GM15510 (cell line): Measurements from ENCODE around the gene PPP1R3A.

Experiments used
- POLR2A ChIP-seq: IDR thresholded peaks from 3 replicates; pipeline ENCODE4 v1.6.1; 2011; ENCODE audit warnings: borderline replicate concordance; ENCODE audit not compliant: insufficient read length; ENCODE audit errors: extremely low read depth

PPP1R3A gene, protein sequence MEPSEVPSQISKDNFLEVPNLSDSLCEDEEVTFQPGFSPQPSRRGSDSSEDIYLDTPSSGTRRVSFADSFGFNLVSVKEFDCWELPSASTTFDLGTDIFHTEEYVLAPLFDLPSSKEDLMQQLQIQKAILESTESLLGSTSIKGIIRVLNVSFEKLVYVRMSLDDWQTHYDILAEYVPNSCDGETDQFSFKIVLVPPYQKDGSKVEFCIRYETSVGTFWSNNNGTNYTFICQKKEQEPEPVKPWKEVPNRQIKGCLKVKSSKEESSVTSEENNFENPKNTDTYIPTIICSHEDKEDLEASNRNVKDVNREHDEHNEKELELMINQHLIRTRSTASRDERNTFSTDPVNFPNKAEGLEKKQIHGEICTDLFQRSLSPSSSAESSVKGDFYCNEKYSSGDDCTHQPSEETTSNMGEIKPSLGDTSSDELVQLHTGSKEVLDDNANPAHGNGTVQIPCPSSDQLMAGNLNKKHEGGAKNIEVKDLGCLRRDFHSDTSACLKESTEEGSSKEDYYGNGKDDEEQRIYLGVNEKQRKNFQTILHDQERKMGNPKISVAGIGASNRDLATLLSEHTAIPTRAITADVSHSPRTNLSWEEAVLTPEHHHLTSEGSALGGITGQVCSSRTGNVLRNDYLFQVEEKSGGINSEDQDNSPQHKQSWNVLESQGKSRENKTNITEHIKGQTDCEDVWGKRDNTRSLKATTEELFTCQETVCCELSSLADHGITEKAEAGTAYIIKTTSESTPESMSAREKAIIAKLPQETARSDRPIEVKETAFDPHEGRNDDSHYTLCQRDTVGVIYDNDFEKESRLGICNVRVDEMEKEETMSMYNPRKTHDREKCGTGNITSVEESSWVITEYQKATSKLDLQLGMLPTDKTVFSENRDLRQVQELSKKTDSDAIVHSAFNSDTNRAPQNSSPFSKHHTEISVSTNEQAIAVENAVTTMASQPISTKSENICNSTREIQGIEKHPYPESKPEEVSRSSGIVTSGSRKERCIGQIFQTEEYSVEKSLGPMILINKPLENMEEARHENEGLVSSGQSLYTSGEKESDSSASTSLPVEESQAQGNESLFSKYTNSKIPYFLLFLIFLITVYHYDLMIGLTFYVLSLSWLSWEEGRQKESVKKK

DNA sequence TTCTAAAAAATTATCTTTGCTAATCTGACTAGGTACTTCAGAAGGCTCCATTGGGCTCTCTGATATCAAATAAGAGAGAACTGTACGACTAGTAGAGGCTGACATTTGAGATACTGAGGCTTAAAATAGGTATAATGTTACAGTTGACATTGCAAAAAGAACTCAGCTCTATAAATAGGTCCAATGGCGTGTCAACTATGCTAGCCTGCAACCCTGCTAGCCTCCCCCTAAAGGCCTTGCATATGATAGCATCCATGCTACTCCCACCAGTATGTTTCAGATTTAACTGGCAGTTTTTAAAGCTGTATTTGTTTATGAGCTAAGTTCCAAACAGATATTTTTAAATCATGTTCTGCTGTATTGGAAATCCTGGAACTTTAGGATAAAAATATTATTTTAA is at the start of gene PPP1R3A:
Gene PPP1R3A, minus strand, starts transcription at position 64 of the 400 bp plus-strand sequence. Its CDS starts 13 bp downstream, at position 51.
- TF ChIP-seq POLR2A = no peak

GRCh38 chr7:113963356-113963755 is 44.5 kb upstream of the PPP1R3A start:
- TF ChIP-seq POLR2A = no peak

DNA sequence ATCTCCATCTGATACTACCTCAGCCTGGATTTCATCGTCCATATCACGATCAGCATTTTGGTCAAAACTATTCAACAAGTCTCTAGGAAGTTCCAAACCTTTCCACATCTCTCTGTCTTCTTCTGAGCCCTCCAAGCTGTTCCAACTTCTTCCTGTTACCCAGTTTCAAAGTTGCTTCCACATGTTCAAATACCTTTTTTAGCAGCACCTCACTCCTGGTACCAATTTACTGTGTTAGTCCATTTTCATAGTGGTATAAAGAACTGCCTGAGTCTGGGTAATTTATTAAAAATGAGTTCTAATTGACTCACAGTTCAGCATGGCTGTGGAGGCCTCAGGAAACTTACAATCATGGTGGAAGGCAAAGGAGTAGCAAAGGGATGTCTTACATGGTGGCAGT is 41.1 kb upstream of the PPP1R3A start:
- TF ChIP-seq POLR2A = no peak

GRCh38 chr7:113955157-113955556 is 36.3 kb upstream of the PPP1R3A start:
- no peak for TF ChIP-seq POLR2A

DNA sequence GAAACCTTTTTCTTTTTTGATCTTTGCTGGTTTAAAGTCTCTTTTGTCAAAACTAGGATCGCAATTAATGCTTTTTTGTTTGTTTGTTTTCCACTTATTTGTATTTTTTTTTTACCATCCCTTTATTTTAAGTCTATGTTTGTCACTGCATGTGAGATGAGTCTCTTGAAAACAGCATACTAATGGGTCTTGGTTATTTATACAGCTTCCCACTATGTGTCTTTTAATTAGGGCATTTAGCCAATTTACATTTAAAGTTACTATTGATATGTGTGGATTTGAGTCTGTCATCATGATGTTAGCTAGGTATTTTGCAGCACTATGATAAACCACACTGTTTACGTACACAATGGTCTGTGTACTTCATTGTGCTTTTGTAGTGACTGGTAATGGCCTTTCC is 34.7 kb upstream of the PPP1R3A start:
- TF ChIP-seq POLR2A = no peak

DNA sequence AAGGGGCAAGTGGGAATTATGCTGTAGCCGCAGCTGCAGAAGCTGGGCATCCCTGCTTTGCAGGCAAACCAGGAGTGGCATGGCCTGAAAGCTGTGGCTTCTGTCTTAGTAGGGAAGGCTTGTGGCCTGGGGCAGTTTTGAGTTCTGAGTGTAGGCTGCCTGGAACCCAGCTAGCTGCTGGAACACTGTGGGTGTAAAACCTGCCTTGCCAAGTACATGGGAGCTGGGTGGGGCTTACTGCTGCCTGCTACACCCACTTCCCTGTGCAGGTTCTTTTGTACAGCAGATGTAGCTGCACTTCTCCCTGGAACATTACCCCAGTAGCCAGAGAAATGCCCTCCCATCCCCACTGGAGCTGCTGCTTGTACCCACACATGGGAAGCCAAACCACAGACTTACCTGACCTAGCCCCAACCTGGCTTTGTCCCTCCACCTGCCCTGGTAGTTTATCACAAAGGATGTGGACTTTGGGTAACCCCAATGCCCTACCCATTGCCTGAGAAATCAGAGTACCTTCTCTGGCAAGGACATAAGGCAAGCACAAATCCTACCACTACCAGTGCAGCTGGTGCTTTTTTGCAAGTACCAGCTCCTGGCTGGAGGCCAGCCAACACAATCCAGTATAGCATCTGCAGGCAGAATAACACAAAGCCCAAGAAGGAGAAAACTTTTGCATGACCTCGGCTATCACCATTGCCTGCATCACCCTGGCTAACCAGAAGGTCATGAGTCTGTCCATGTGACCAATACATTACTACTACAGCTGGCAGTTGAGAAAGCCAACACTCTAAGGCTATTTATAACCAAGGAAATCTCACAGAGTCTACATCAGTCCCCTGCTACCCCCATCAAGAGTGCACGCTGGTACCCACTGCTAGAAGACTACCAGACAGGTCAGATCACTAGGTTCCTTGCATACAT is 26.5 kb upstream of the PPP1R3A start:
- TF ChIP-seq POLR2A = no peak

GRCh38 chr7:113936982-113937381 is 18.2 kb upstream of the PPP1R3A start:
- TF ChIP-seq POLR2A = no peak

DNA sequence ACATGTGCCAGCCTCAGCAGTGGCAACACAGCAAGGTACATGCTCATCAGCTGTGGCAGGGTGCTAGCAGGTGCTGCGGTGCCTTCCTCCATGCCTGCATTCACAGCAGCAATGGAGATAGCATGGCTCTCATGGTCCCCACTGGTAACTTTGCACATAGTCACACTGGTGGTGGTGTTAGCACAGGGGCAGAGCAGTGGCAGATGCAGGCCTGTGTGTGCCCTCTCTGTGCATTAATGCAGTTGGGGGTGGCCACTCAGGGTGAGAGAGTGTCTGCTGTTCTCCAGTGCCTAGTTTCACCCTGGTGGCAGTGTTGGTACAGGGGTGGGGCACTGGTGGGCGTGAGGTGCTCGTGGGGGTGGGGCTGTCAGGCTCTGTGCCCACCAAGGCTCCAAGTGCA is 17.7 kb upstream of the PPP1R3A start:
- TF ChIP-seq POLR2A = no peak

GRCh38 chr7:113928112-113928511 is 9.3 kb upstream of the PPP1R3A start:
- no peak for TF ChIP-seq POLR2A

GRCh38 chr7:113922049-113922448 is 3.2 kb upstream of the PPP1R3A start:
- no peak for TF ChIP-seq POLR2A

DNA sequence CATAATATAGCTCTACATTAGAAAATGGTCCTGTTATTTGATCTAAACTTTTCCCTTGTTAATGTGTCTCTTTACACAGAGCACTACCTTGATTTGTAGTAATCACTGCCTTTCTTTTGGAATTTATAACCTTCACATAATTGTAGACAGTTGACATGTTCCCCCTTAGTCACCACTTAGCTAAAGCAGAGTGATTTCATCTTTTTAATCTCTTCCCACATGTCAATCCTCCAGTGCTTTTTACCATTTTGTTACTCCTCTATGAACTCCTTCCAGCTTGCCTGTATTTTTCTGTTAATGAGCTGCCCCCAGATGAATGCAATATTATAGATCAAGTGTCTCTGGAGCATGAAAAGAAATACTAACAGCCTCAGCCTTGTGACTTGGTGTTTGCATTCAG is 2.6 kb upstream of the PPP1R3A start:
- no peak for TF ChIP-seq POLR2A

DNA sequence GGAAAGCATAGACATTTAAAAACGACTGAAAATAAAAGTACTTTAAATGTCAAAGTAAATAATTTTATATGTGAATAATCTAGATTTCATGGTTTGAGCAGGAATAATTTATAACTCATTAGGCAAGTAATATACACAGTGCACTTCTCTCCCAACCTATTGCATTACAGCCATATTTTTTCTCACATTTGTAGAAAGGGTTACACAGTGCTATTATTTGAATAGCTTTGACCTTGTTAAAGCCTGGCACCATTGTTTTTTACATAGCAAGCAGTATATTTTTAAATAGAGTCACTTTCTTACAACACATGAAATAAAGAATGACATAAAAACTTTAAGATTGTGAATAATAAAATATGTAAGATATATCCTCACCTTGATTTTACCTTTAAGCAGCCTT is 969 bp downstream of the PPP1R3A start:
- TF ChIP-seq POLR2A = no peak

- TF ChIP-seq POLR2A = no peak
Measured at GRCh38 chr7:113915956-113916355, 2.9 kb downstream of the PPP1R3A start.

GRCh38 chr7:113912876-113913275 is 5.9 kb downstream of the PPP1R3A start:
- TF ChIP-seq POLR2A = no peak
